NCI-H2196 treated with DMSO at 0.1 percent for 48 hours (cell line): ENCODE results near the gene CTXN1.
"Not testable (repeated sequence)": the region's sequence is repeated elsewhere in the genome, so short reads cannot be mapped to it uniquely, and the experiment has no call there.

ENCODE experiments used
- DNase-seq: peaks from one replicate; lab custom pipeline; 2025; ENCODE audit not compliant: unreplicated experiment; lab: John Stamatoyannopoulos, UW

Gene CTXN1

GRCh38 chr19:7926727-7927604 is 1.0 kb upstream of the CTXN1 start:
- no peak for DNase-seq

GRCh38 chr19:7925171-7925851 is 624 bp downstream of the CTXN1 start:
- DNase-seq, result peak; percentile 28

- no peak for DNase-seq
Measured at GRCh38 chr19:7924651-7925170, 1.2 kb downstream of the CTXN1 start.

DNA sequence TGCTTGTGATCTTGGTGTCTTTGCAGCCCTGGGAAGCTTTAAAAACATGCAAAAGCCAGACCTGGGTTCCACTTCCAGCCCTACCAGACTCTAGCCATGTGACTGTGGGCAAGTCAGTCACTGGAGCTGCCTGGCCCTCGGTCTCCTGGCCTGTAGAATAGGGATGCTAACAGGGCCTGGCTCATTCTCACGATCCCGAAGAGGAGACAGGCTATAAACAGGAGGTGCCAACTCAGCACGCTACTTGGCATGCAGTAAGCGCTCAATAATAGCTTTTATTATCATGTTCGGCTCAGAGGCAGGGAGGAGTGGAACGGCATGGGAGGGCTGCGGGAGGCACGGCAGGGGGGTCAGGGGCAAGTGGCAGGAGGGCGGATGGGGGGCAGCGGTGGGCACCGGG is 1.7 kb downstream of the CTXN1 start:
- DNase-seq, result no peak

GRCh38 chr19:7923295-7924191 is 2.4 kb downstream of the CTXN1 start:
- no peak for DNase-seq

- no peak for DNase-seq
Measured at GRCh38 chr19:7922836-7923195, 3.1 kb downstream of the CTXN1 start.

DNA sequence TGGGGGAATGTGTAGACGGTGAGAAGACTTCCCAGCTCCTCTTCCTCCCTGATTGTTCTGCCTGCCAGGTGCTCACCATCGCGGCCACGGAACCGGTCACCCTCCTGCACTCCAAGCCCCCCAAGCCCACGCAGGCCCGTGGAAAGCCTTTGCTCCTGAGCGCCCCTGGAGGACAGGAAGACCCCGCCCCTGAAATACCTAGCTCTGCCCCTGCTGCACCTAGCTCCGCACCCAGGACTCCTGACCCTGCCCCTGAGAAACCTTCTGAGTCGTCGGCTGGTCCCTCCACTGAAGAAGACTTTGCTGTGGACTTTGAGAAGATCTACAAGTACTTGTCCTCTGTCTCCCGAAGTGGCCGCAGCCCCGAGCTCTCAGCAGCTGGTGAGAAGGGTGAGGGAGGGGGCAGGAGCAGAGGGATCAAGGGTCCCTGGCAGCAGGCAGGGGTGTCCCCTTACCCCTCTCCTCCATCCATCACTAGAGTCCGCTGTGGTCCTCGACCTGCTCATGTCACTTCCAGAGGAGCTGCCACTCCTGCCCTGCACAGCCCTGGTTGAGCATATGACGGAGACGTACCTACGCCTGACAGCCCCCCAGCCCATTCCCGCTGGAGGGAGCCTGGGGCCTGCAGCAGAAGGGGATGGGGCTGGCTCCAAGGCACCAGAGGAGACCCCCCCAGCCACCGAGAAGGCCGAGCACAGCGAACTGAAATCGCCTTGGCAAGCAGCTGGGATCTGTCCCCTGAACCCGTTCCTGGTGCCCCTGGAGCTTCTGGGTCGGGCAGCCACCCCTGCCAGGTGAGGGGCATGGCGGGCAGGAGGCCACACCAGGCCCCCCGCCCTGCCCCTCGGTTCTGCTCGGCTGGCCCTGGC is 3.7 kb downstream of the CTXN1 start:
- DNase-seq, result no peak

DNA sequence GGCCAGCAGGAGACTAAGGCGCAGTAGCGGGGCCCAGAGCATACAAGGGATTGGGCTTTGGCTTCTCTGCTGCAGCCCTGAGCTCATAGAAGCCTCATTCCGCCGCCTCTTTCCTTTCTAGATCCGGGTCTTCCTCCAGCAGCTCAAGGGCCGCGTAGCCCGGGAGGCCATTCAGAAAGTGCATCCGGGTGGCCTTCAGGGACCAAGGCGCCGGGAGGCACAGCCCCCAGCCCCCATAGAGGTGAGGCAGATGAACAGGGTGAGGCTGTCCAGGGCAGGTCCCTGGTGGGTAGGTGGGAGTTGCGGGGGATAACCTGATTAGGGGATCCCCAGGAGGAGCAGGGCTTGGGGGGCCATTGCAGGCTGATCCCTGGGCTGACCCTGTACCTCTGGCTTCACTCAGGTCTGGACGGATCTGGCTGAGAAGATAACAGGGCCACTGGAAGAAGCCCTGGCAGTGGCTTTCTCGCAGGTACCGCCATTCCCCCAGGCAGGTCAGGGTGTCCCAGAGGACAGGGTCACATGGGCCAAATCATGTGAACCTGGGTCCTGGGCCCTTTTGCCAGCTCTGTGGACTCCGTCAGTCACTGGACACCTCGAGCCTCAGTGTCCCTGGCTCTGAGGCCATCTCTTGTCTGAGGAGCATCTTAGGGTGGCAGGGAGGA is 4.5 kb downstream of the CTXN1 start:
- no peak for DNase-seq

DNA sequence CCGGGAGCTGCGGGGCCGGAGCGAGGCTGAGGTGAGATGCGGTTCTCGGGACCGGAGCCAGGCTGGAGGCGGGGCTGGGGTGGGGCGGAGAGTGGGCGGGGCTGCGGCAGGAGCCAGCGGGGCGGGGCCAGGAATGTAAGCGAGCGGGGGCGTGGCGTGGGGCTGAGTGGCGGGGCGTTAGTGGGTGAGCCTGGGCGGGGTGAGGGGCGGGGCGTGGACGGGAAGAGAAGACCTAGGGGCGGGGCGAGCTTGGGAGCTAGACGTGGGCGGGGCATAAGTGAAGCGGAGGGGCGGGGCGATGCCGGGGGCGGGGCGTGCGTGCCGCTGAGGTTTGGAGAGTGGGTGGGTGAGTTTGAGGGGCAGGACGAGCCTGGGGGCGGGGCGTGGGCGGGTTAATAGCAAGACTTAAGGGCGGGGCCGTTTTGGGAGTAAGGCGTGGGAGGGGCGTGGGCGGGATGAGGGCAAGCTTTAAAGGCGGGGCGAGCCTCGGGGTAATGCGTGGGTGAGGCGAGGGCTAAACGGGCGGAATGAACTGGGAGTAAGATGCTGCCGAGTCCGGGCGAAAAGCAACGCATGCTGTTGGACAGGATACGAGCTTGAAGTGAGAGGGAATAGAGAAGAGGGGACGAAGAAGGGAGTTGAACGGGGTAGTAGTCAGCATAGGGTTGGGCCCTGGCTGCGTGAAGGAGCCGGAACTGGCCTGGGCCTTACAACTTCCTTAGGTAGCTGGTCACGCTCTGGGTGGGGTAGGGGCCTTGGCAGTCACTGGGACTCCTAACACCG is 5.2 kb downstream of the CTXN1 start:
- DNase-seq, result peak; percentile 97

DNA sequence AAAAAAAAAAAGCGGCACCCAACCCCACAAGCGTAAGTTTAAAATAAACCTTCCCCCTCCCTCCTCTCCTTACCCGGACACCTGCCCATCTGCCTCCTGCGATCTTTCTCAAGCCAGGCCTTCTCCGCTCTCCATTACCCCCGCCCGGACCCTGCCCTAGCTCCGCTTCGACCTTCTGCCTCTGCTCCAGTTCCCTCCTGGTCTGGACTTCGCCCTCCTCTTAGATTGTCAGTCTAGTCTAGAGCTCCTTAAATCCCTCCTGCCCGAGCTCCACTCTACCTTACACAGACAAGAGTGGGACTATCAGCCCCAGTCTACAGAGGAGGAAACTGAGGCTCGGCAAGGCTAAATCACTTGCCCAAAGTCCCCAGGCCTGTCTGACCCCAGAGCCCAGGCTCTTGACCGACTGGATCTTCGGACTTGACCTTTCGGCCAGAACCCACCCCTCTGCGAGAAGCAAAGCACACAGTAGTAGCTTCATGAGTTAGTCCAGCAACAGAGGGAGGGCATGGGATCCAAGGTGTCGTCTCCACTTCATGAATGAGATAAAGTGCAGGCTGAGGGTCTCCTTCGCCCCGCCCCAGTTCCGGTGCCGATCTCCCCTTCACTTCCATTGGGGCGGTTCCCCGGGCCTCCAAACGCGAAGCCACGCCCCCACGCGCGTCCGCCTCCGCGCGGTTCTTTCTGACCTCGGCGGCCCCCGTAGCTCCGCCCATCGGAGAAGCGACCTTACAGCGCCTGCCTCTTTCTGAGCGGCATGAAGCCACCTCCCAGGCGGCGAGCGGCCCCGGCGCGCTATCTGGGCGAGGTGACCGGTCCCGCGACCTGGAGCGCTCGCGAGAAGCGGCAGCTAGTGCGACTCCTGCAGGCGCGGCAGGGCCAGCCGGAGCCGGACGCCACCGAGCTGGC is 6.1 kb downstream of the CTXN1 start, which contains the start of gene SNAPC2:
TSS of gene SNAPC2 (plus strand) at position 729 of the 909 bp plus-strand sequence. CDS start at position 758, 29 bp downstream.
- DNase-seq, result peak; percentile 93

GRCh38 chr19:7918615-7919421 is 7.1 kb downstream of the CTXN1 start:
- DNase-seq, result no peak

- not testable (repeated sequence) for DNase-seq
Measured at GRCh38 chr19:7918062-7918614, 7.8 kb downstream of the CTXN1 start.

DNA sequence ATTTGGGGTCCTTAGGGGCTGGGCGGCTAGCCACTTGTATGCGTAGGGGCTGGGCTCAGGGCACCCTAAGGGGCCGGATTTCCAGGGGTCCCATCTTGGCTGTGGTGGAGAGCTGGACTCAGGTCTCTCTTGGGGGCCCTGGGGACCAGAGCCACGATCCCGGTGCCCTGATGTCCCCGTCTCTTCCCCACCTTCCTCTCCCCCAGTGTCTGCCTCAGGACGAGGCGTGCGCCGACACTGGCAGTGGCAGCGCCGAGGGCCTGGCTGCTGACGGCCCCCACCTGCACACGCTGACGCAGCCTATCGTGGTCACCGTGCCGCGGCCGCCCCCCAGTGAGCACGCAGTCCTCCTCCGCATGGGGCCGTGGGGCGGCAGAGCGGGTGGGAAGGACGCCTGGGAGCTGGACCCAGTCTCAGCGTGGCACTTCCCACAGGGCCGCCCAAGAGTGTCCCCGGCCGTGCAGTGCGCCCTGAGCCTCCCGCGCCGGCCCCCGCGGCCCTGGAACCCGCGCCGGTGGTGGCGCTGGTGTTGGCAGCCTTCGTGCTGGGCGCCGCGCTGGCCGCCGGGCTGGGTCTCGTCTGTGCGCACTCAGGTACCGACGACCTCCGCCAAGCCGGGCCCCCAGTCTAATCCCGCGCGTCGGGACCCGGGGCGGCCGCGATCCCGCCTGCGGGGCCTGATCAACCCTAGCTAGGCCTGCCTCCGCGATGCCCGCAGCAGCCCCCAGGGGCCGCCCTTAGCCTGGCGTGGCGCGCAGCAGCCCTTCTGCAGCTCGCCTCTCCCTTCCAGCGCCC is 8.5 kb downstream of the CTXN1 start:
- no peak for DNase-seq

GRCh38 chr19:7916955-7917266 is 9.0 kb downstream of the CTXN1 start:
- DNase-seq, result no peak

DNA sequence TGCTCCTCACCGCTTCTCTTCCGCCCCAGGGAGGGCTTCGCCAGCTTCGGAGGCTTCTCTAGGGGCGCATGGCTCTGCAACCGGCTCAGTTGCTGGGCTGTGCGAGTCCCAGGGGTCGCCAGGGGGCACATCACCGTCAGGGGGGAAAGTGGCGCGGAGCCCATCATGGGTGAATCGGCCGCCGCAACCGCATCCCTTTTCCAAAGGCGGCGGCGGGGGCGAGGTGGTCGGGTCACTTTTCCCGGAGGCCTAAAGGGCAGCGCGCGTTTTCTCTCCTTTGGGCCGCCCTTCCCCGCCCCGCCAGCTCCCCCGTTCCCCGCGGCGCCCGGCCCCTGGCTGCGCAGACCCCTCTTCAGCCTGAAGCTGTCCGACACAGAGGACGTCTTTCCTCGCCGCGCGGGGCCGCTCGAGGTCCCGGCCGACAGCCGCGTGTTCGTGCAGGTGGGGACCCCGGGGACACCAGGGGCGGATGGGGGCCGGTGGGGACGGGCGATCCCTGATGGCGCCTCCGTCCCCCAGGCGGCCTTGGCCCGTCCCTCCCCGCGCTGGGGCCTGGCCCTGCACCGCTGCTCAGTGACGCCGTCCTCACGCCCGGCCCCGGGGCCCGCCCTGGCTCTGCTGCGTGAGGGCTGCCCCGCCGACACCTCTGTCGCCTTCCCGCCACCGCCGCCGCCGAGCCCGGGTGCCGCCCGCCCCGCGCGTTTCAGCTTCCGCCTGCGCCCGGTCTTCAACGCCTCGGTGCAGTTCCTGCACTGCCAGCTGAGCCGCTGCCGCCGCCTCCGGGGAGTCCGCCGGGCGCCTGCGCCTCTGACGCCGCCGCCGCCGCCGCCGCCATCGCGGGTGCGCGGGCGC is 9.6 kb downstream of the CTXN1 start:
- DNase-seq, result peak; percentile 9
